CD4-positive, alpha-beta T cell treated with Interleukin-15 for 4 hours (primary cell): Measurements from ENCODE around the gene GADD45GIP1.
"Not testable (repeated sequence)": the region's sequence is repeated elsewhere in the genome, so short reads cannot be mapped to it uniquely, and the experiment has no call there.

Experiments used
- DNase-seq: peaks from one replicate; pipeline ENCODE4 v3.0.0-alpha.2; 2020; ENCODE audit warnings: low spot score

Gene GADD45GIP1

DNA sequence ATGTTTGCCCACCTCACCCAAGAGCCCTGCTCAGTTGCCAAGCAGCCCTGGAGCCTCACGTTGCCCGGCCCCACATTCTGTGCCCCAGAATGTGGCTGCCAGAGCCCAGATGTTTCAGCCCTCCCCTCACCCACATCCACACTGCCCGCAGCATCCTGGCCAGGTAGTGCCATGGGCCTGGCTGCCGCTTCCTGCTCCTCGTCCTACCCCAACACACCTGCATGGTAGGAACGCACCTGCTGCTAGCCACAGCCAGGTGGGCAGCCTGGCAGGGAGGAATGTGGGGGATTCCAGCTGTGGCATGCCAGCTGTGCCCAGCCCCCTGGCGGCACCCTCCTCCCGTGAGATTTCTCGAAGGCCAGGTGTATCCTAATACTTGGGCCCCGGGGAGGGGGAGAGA, 30.8 kb upstream of the GADD45GIP1 start:
- DNase-seq, result no peak

DNA sequence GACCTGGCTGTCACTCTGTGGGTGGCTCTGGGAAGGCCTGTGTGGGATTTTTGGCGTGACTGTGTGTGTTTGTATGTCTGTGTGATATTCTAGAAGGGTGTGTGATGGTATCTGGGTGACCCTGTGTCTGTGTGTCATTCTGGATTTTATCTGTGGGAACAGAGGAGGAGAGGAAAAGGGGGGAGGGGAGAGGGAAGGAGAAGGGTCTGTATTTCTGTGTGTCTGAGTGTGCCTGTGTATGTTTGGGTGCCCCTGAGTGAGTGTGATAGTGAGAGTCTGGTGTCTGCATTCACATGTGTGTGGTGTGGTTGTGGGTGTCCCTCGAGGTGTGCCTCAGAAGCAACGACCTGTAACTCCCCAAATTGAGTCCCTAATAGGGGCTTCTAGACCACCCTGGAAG, 30.2 kb upstream of the GADD45GIP1 start:
- no peak for DNase-seq

DNA sequence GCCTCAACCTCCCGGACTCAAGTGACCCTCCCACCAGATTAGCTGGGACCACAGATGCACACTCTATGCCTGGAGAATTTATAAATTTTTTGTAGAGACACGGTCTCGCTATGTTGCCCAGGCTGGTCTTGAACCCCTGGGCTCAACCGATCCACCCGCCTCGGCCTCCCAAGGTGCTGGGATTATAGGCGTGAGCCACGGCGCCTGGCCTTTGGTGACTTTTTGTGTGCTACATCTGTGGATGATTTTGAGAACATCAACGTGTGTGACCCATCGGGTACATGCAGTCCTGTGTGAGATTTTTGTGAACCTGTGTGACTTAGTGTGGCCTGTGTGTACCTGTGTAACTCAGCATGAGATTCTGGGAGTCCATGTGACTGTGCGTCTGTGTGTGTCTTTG, 29.7 kb upstream of the GADD45GIP1 start:
- no peak for DNase-seq

DNA sequence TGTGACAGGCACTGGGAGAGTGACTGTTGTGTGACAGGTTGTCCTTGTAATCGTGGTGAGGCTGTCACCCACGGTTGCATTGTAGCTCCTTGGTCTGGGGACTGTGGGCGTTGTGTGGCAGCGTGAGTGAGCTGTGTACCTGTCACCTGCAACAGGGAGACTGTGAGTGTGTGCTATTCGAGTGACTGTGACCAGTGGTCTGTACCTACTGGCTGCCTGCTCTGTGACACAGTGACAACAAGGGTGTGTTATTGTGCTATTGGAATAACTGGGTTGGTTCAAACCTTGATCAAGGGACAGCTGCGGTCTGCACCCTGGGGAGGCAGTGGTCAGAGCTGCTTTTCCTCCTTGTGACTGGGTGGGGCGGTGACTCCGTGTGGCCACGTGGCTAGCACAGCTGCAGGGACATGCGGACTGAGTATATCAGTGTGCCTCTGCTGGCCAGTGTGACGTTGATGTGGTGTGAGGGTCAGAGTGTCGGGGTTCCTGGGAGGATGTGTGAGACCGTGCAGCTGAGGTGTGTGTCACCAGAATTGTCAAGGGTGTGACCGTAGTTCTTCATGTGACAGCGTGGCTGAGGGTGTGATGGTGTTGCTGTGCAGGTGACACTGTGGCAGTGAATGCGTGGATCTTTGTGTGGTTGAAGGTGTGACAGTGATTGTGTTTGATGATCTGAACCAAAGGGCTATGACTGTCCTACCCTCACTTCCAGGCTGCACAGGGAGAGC, 28.2 kb upstream of the GADD45GIP1 start:
- DNase-seq, result no peak

DNA sequence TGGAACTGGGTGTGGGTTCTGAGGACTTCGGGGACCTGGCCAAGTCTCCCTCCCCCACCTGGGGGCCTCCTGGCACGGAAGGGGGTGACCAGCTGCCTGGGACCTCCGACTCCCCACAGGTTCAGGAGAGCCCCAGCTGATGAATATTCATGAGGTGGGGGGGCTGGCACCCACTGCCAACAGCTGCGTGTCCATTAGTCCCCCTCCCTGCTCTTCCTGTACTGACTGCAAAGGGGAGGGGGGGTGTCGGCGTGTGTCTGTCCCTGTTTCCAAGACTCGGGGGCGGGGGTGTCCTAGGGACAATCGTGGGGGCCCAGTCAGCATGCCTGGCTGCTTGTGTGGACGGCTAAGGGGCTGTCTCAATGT, 27.6 kb upstream of the GADD45GIP1 start:
- DNase-seq, result no peak

DNA sequence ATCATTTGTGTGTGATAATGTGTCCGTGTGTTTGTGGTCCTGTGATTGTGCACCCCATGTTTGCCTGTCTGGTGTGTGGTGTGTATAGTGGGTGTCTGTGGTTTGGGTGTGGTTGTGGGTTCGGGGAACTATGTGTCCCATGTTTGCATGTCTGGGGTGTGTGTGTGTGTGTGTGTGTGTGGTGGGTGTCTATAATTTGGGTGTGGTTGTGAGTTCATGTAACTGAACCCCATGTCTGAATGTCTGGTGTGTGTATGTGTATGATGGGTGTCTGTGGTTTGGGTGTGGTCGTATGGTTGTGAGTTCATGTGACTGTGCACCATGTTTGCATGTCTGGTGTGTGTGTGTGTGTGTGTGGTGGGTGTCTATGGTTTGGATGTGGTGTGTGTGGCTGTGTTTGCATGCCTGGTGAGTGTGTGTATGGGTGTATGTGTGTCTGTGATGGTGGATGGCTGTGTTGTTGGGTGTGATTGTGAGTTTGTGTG, 27.2 kb upstream of the GADD45GIP1 start:
- DNase-seq, result no peak

DNA sequence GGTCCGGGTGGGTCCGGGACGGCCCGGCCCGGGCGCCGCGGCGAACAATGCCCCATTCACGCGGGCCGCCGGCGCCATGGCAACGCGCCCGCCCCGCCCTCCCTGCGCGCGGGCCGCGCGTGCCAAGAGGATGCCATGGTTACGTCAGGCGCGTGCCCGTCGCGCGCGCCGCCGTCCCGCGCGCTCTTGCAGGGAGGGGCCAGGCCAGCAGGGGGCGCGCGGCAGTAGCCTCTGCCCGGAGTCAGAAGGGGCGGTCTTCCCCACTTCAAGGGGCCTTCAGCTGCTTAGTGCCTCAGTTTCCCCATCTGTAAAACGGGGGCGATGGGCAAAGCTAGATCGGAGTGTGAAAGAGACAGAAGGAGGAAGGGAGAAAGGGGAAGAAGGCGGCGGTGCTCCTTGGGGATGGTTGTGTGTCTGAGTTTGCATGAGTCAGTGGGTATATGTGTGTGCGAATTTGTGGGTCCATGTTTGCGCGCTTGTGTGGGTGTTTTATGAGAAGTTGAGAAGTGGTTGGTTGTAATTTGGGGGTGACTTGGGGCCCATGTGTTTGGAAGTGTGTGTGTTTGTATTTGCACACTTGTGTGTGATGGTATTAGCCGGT, 26.6 kb upstream of the GADD45GIP1 start:
- DNase-seq, result peak; percentile 82

DNA sequence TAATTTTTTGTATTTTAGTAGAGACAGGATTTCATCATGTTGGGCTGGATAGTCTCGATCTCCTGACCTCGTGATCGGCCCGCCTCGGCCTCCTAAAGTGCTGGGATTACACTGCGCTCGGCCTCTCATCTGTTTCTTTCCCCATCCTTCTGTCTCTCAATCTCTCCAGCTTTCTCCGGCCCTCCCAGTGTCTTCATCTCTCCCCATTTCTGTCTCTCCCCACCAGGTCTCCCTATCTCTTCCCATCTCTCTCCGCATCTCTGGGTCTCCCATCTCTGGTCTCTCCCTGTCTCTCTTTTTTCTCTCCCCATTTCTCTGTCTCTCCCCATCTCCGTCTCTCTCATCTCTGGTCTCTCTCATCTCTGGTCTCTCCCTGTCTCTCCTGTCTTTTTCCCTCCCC, 26.1 kb upstream of the GADD45GIP1 start:
- DNase-seq, result no peak

DNA sequence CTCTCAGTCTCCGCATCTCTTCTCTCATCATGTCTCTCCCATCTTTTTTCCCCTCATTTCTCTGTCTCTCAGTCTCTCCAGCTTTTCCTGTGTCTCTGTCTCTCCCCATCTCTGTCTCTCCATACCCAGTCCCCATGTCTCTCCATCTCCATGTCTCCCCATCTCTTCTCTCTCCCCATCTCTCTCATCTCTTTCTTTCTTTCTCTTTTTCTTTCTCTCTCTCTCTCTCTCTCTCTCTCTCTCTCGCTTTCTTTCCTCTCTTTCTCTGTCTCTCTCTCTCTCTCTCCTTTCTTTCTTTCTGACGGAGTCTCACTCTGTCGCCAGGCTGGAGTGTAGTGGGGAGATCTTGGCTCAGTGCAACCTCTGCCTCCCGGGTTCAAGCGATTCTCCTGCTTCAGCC, 25.6 kb upstream of the GADD45GIP1 start:
- no peak for DNase-seq

DNA sequence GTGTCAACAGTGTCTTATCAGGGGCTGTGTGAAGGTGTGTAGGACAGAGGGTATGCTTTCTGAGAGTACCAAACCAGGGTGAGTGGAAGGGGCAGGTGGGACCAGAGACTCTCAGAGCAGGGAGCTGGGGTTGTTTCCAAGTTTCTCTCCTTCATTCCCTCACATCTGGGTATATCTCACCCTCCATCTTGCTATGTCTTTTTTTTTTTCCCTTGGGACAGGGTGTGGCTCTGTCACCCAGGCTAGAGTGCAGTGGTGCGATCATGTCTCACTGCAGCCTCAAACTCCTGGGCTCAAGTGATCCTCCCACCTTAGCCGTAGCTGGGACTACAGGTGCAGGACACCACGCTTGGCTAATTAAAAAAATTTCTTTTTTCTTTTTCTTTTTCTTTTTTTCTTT, 23.0 kb upstream of the GADD45GIP1 start:
- no peak for DNase-seq

DNA sequence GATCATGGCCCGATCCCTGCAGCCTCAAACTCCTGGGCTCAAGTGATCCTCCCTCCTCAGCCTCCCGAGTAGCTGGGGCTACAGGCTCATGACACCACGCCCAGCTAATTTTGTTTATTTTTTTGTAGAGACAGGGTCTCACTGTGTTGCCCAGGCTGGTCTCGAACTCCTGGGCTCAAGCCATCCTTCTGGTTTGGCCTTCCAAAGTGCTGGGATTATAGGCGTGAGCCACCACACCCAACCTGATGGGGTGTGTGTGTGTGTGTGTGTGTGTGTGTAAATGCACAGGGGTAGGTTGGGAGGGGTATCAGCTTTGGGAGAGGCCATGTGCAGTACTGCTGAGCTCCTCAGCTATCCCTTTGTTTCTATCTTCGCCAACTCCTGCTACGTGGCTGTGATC, 19.1 kb upstream of the GADD45GIP1 start:
- DNase-seq, result not testable (repeated sequence)

DNA sequence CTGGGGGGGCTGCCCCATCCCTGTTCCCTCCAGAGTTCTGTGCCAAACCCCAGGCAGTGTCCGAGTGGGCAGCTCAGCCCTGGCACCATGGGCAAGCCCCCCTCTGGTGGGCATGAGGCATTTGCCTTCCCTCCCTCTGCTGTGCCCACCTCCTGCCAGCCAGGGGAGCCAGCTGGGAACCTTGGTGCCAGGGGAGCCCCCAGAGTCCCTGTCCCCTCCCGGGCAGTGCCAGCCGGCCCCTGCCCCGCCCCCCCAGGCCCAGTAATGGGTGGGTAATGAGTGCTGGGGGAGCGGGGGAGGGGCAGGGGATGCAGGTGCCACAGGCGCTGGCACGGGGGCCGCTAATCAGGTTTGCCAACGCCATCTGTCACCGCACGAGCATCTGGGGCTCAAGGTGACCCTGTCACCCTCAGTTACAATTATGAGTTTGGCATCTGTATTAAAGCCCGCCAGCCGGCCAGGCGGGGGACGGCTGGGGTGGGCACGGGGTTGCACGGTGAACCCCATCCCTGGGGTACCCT, 18.3 kb upstream of the GADD45GIP1 start:
- DNase-seq, result no peak

DNA sequence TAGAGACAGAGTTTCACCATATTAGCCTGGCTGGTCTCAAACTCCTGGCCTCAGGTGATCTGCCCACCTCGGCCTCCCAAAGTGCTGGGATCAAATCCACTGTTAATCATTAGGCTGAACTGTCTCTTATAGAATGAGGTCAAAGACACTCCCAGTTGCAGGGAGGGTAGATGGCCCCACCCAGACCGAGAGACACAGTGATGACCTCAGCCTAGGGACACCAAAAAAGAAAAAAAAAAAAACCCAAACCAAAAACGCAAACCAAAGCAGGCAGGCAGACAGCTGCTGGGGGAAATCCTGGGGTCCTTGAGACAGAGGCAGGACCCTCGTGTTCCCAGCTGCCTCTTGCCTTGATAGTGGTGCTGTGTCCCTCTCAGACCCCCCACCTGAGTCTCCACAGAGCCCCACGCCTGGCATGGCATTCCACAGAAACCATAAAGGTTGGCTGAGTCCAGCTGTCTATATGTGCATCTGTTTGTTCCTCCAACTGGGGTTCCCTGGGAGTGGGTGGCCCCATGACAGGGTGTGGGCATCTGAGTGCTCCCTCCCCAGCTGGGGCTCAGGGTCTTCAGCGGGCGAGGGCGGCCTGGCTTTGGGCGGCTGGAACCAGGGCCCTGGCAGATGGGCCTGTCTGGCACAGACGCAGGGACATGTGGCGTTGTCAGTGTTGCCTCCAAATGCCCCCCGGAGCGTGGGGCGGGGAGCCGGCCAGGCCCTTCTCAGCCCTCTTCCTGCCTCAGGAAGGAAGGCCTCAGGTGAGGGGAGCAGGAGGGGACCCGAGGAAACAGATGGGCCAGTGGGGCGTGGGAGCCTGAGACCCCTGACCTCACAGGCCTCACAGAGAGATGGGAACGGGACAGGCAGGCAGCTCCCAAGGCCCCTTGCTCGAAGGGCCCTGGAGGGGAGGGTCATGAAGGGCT, 17.5 kb upstream of the GADD45GIP1 start:
- no peak for DNase-seq

DNA sequence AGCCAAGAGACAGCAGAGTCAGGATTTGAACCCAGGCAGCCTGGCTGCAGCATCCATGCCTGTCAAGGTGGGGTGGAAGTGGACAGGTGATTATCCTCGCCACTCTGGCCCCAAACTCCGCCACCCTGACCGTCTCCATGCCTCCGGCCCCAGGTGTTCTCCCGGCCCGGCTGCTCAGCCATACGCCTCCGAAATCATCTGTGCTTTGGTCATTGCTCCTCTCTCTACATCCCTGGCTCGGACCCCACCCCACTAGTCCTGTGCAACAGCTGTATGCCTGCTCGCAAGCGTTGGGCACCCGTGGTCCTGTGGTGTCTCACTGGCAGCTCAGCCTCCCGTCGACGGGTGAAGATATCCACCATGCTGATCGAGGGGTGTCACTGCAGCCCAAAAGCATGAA, 16.2 kb upstream of the GADD45GIP1 start:
- DNase-seq, result no peak

DNA sequence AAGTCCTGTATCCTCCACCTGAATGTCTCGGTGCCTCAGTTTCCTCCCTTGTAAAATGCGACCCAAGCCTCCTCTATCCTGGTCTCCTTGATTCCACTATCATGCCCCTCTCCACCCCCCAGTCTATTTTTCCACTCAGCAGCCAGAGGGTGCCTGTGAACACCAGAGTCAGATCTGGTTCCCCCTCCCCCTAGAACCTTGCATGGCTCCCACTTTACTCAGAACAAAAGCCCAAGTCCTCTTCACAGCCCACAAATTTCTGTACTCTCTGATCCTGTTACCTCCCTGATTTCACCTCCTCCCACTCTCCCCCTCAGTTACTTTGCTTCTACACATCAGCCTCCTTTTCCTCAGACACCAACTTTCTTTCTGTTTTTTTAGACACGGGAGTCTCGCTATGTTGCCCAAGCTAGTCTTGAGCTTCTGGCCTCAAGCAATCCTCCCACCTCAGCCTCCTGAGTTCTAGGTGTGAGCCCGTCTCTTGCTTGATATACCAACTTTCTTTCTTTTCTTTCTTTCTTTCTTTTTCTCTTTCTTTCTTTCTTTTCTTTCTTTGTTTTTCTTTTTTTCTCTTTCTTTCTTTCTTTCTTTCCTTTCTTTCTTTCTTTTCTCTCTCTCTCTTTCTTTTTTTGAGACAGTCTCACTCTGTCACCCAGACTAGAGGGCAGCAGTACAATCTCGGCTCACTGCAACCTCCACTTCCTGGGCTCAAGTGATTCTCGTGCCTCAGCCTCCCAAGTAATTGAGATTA, 13.2 kb upstream of the GADD45GIP1 start:
- no peak for DNase-seq

DNA sequence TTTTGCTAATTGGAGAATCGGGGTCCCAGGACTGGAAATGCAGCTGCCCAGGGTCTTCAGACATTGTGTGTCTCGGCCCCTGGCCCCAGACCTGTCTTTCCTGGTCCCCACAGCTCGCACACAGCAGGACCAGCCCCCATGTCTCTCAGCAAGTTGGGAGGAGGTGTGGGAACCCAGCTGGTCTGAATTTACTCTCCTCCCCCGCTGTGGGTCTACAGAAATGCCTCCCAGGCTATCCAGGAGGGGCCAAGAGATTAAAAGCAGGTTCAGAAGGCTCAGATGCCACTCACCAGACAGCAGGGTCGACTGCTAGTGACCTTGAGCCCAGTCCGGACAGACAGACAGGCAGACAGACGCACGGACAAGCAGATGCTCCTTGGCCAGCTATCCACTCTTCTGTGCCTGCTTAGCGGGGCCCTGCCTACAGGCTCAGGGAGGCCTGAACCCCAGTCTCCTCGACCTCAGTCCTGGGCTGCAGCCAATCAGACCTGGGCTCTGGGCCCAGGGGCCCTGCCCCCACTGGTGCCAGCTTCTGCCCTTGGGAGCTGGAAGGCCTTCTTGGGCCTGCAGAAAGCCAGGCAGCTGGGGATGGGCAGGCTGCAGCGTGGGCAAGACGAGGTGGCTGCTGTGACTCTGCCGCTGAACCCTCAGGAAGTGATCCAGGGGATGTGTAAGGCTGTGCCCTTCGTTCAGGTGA, 12.4 kb upstream of the GADD45GIP1 start, which contains the start of gene DAND5:
TSS of gene DAND5 (plus strand) at position 285 of the 697 bp plus-strand sequence. CDS start at position 370, 85 bp downstream.
- DNase-seq, result no peak

DNA sequence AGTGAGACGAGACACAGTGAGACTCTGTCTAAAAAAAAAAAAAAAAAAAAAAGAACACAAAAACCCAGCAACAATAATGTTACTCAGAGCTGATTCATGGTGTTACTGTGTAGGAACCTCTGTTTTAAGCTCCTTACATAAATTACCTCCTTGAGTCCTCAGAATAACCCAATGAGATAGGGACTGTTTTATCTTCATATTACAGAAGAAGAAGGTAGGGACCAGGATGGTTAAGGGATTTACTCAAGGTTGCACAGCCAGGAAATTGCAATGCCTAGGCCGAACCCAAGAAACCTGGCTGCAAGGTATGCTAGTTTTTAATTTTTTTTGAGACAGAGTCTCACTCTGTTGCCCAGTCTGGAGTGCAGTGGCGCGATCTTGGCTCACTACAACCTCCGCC, 10.9 kb upstream of the GADD45GIP1 start:
- DNase-seq, result no peak

DNA sequence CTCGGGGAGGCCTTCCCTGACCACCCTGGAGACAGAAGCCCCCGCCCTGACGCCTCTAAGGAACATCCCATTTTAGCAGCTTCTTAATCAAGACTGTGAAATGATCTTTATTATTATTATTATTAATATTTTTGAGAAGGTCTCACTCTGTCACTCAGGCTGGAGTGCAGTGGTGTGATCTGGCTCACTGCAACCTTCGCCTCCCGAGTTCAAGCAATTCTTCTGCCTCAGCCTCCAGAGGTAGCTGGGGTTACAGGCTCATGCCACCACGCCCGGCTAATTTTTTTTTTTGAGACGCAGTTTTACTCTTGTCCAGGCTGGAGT, 8.8 kb upstream of the GADD45GIP1 start:
- DNase-seq, result no peak

DNA sequence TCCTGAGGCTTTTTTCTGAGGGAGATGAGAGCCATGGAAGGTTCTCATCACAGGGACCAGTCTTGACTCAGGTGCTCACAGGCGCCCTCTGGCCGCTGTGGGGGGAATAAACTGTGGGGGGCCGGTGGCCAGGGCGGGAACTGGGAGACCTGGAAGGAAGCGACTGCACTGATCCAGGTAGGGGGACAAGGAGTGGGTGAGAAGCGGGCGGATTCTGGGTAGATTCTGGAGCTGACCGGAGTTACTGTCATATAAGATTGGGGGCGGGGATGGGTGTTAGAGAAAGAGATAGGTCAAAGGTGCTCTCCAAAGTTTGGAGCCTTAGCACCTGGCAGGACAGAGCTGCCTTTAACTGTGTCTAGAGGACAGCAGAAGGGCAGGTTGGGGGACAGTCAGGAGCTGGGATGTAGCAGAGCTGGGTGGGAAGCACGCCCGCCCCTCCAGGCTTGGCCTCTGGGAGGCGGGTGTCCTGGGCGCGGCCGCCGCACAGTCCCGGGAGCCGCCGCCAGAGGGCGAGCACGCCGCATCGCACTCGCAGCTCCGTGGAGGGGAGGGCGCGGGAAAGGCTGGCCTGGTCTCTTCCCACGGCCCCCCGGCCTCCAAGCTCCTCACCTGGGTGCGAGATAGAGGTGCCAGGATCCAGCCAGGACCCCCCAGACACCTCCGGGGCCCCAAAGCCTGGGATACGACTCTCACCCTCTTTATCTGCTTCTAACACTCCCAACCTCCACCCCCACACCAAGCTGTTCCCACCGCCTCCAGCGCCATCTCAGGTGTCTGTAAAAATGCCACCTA, 8.2 kb upstream of the GADD45GIP1 start:
- peak; percentile 83 for DNase-seq

DNA sequence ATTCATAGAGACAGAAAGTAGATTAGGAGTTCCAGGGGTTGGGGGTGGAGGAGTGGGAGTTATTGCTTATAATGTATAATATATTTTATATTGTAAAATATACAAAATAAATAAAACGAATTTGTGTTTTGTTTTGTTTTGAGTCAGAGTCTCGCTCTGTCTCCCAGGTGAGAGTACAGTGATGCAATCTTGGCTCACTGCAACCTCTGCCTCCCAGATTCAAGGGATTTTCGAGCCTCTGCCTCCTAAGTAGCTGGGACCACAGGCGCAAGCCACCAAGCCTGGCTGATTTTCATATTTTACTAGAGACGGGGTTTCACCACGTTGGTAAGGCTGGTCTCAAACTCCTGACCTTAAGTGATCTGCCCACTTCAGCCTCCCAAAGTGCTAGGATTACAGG, 2.5 kb upstream of the GADD45GIP1 start:
- no peak for DNase-seq
